Neural crest cell (in vitro differentiated cells): Measurements from ENCODE around the gene LPP. TPM values are rescaled to one million over a fixed set of nuclear protein-coding genes. Genes with fewer than 3 reads are reported as not detected.

ENCODE experiments used
- DNase-seq: peaks from one replicate; pipeline ENCODE4 v3.0.0; 2021; ENCODE audit warnings: low read depth, mixed read lengths, low spot score
- H3K27ac Mint-ChIP-seq: one replicate; pipeline ENCODE4 v1.8.0; 2021; ENCODE audit warnings: mild to moderate bottlenecking, mixed read lengths; ENCODE audit not compliant: unreplicated experiment
- H3K27me3 Mint-ChIP-seq: 2 replicates; pipeline ENCODE4 v1.8.0; 2021; ENCODE audit warnings: low read depth, mild to moderate bottlenecking, mixed read lengths
- H3K36me3 Mint-ChIP-seq: 2 replicates; pipeline ENCODE4 v1.8.0; 2021; ENCODE audit warnings: low read depth, mild to moderate bottlenecking, mixed read lengths
- H3K4me1 Mint-ChIP-seq: 2 replicates; pipeline ENCODE4 v1.8.0; 2021; ENCODE audit warnings: mixed read lengths
- H3K4me3 Mint-ChIP-seq: one replicate; pipeline ENCODE4 v1.8.0; 2021; ENCODE audit warnings: mild to moderate bottlenecking, mixed read lengths
- H3K9me3 Mint-ChIP-seq: 2 replicates; pipeline ENCODE4 v1.8.0; 2021; ENCODE audit warnings: mixed read lengths
- CTCF ChIP-seq: fragments of 200-600 bp; sonication (generic); conservative IDR thresholded peaks from 2 replicates; pipeline ENCODE4 v1.5.0; 2021; ENCODE audit warnings: antibody characterized with exemption, mild to moderate bottlenecking
- total RNA-seq: library from RNA; stranded (reverse); gene quantifications from 2 replicates; pipeline ENCODE4 v1.2.1, GENCODE V29; 2021

LPP gene
- total RNA-seq, 1 donor from 2014 or later: 38.7 TPM

GRCh38 chr3:188183452-188183851, 29.5 kb downstream of the LPP start:
- Mint-ChIP-seq H3K27ac (no peak overlapping the region), H3K4me3 (no peak overlapping the region), H3K27me3 (no peaks in the 10 kb centered on the region), H3K4me1 (peaks cover 34% of the 10 kb centered on the region), H3K36me3 (no peaks in the 10 kb centered on the region), H3K9me3 (no peaks in the 10 kb centered on the region)
- no peak for DNase-seq
- TF ChIP-seq CTCF: no peak

GRCh38 chr3:188184160-188184559, 30.2 kb downstream of the LPP start:
- H3K36me3 Mint-ChIP-seq: no peaks in the 10 kb centered on the region
- H3K9me3 Mint-ChIP-seq: no peaks in the 10 kb centered on the region
- DNase-seq: no peak
- no peaks in the 10 kb centered on the region for H3K27me3 Mint-ChIP-seq
- H3K4me1 Mint-ChIP-seq: peaks cover 29% of the 10 kb centered on the region
- peak overlapping the region; percentile 21 for H3K27ac Mint-ChIP-seq
- no peak for TF ChIP-seq CTCF
- H3K4me3 Mint-ChIP-seq: no peak overlapping the region

- Mint-ChIP-seq H3K27ac (peak overlapping the region; percentile 21), H3K27me3 (no peaks in the 10 kb centered on the region), H3K36me3 (no peaks in the 10 kb centered on the region), H3K9me3 (no peaks in the 10 kb centered on the region), H3K4me1 (peaks cover 24% of the 10 kb centered on the region), H3K4me3 (no peak overlapping the region)
- no peak for DNase-seq
- no peak for TF ChIP-seq CTCF
Measured at GRCh38 chr3:188184649-188185048, 30.7 kb downstream of the LPP start.

- Mint-ChIP-seq H3K27ac (peak overlapping the region; percentile 84), H3K4me3 (no peak overlapping the region), H3K4me1 (peaks cover 15% of the 10 kb centered on the region), H3K9me3 (no peaks in the 10 kb centered on the region), H3K27me3 (no peaks in the 10 kb centered on the region), H3K36me3 (no peaks in the 10 kb centered on the region)
- TF ChIP-seq CTCF: no peak
- no peak for DNase-seq
Measured at GRCh38 chr3:188185717-188186251, 31.8 kb downstream of the LPP start.

GRCh38 chr3:188187053-188187452, 33.1 kb downstream of the LPP start:
- H3K27me3 Mint-ChIP-seq: no peaks in the 10 kb centered on the region
- no peaks in the 10 kb centered on the region for H3K9me3 Mint-ChIP-seq
- DNase-seq: no peak
- TF ChIP-seq CTCF: no peak
- H3K27ac Mint-ChIP-seq: no peak overlapping the region
- H3K4me3 Mint-ChIP-seq: no peak overlapping the region
- H3K36me3 Mint-ChIP-seq: no peaks in the 10 kb centered on the region
- H3K4me1 Mint-ChIP-seq: peaks cover 15% of the 10 kb centered on the region
